ENCODE measurements around the gene QRICH1. TPM values are rescaled to one million over a fixed set of nuclear protein-coding genes. Genes with fewer than 3 reads are reported as not detected.

Gene QRICH1
- total RNA-seq, 1 experiment from 2014 or later, result 151 TPM

DNA sequence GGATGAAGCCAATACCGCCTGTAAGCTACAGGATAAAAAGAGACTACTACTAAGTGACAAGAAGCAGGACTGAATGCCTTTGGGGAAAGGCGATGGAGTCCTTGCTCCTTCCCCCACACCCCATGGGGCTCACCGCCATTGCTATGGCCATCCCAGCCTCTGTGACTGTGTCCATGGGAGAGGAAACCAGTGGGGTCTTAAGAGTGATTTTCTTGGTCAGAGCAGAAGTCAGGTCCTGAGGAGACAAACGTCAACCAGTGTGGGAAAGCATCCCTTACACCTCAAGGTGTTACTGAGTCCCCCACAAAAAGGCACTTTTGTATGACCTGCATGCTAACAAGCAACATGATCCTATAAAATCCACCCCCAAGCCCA is 65.6 kb downstream of the QRICH1 start:
- Histone ChIP-seq H2BK5ac (ENCODE audit: insufficient read length, low read length) (no peak overlapping the region), H3K23ac (ENCODE audit: insufficient read length, low read depth, low read length) (no peak overlapping the region), H2BK12ac (ENCODE audit: insufficient read length, low read depth, low read length) (no peak overlapping the region), H3K4me2 (ENCODE audit: insufficient read depth, insufficient read length, low read length) (peak overlapping the region; percentile 81), H2BK120ac (ENCODE audit: low read depth, low read length, poor library complexity, severe bottlenecking) (no peak overlapping the region), H2BK20ac (ENCODE audit: low read depth, low read length, poor library complexity, severe bottlenecking) (no peak overlapping the region), H3T11ph (ENCODE audit: low read length) (no peak overlapping the region), H4K5ac (ENCODE audit: insufficient read length, low read depth, low read length) (no peak overlapping the region), H3K14ac (ENCODE audit: insufficient read depth, low read length) (no peak overlapping the region), H3K9me3 (ENCODE audit: control insufficient read depth, low read depth, low read length) (no peaks in the 10 kb centered on the region), H3K27me3 (ENCODE audit: insufficient read depth, low read length) (no peaks in the 10 kb centered on the region), H3K27ac (ENCODE audit: insufficient read length, low read depth, low read length) (no peak overlapping the region), H2BK15ac (ENCODE audit: low read depth, low read length) (no peak overlapping the region), H3K23me2 (ENCODE audit: insufficient read length, low read depth, low read length, poor library complexity, severe bottlenecking) (peaks cover 3% of the 10 kb centered on the region), H2AK5ac (ENCODE audit: insufficient read length, low read length) (no peak overlapping the region), H3K9ac (ENCODE audit: extremely low read depth, insufficient read length, low read length) (peak overlapping the region; percentile 76), H3K4ac (ENCODE audit: low read depth, low read length) (no peak overlapping the region), H3K79me2 (ENCODE audit: insufficient read depth, low read length) (no peaks in the 10 kb centered on the region), H3K4me1 (ENCODE audit: insufficient read depth, low read length) (no peaks in the 10 kb centered on the region), H4K8ac (replicated peaks; ENCODE audit: insufficient read length, low read depth, low read length) (no peak overlapping the region), H3K79me1 (ENCODE audit: insufficient read depth, low read depth, low read length, poor library complexity, severe bottlenecking) (no peaks in the 10 kb centered on the region), H3K56ac (ENCODE audit: insufficient read length, low read depth, low read length) (no peak overlapping the region), H4K20me1 (ENCODE audit: control insufficient read depth, insufficient read depth, insufficient read length) (peaks cover 7% of the 10 kb centered on the region), H4K91ac (ENCODE audit: insufficient read length, low read depth, low read length) (no peak overlapping the region), H3K18ac (ENCODE audit: insufficient read length, low read depth, low read length) (no peak overlapping the region), H2AFZ (ENCODE audit: low read length) (no peak overlapping the region)
- H3K27ac Mint-ChIP-seq, result peak overlapping the region in 2 of 3 experiments; percentile 74 to 99; a peak in 4 of 7 replicates
- H3K27me3 Mint-ChIP-seq (ENCODE audit: low read depth), result no peaks in the 10 kb centered on the region; the same call in none of the 2 replicates
- TF ChIP-seq, protein P1, sequence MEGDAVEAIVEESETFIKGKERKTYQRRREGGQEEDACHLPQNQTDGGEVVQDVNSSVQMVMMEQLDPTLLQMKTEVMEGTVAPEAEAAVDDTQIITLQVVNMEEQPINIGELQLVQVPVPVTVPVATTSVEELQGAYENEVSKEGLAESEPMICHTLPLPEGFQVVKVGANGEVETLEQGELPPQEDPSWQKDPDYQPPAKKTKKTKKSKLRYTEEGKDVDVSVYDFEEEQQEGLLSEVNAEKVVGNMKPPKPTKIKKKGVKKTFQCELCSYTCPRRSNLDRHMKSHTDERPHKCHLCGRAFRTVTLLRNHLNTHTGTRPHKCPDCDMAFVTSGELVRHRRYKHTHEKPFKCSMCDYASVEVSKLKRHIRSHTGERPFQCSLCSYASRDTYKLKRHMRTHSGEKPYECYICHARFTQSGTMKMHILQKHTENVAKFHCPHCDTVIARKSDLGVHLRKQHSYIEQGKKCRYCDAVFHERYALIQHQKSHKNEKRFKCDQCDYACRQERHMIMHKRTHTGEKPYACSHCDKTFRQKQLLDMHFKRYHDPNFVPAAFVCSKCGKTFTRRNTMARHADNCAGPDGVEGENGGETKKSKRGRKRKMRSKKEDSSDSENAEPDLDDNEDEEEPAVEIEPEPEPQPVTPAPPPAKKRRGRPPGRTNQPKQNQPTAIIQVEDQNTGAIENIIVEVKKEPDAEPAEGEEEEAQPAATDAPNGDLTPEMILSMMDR (conservative IDR thresholded peaks at IDR 0.05), result no peak
- WGBS (ENCODE audit: extremely low coverage, insufficient read length, low lambda C conversion rate), result no CpG with 5 or more reads among the region's 4 CpGs
- no peak for DNase-seq
- H3K9me3 Mint-ChIP-seq, result no peaks in the 10 kb centered on the region
- H3K4me3 Mint-ChIP-seq, result peak overlapping the region; percentile 90 to 96
- peaks cover 66 to 95% (median 75%) of the 10 kb centered on the region in 3 experiments for H3K36me3 Mint-ChIP-seq (ENCODE audit: insufficient read depth in 1 of 3, low read depth in 3 of 3)
- H3K4me1 Mint-ChIP-seq, result peaks cover 14 to 21% of the 10 kb centered on the region in 2 experiments
